Common myeloid progenitor, CD34-positive (primary cell): ENCODE results near the gene TADA2B.

ENCODE experiments used
- CTCF ChIA-PET: fragments of 350-600 bp; sonication (Branson Sonifier 250); formaldehyde crosslinking; loops from one replicate; lab custom pipeline; 2021; ENCODE audit warnings: antibody characterized with exemption; lab: Charles Lee
- POLR2A ChIA-PET: fragments of 350-600 bp; sonication (Branson Sonifier 250); formaldehyde crosslinking; loops from one replicate; lab custom pipeline; 2021; ENCODE audit warnings: antibody characterized with exemption; lab: Charles Lee
- DNase-seq, 3 donors: peaks; one replicate each; pipeline versions ENCODE4 v3.0.0 to v3.0.0-alpha.2; 2013
- H3K27ac ChIP-seq, 2 experiments: 1 replicate in 1 of 2; 2 replicates in 1 of 2; pipeline ENCODE4 v1.7.0; 2013; ENCODE audit warnings: inconsistent platforms in 2 of 2, low read length in 2 of 2, mild to moderate bottlenecking in 2 of 2, low read depth in 1 of 2, moderate library complexity in 1 of 2; ENCODE audit not compliant: severe bottlenecking in 2 of 2, insufficient read depth in 1 of 2, poor library complexity in 1 of 2
- H3K27me3 ChIP-seq, 5 experiments: replicated peaks in 2 of 5; 1 replicate in 3 of 5; 2 replicates in 2 of 5; pipeline versions ENCODE4 v1.6.1 to v1.7.0; 2013; ENCODE audit warnings: low read length in 4 of 5, mild to moderate bottlenecking in 2 of 5, moderate library complexity in 2 of 5, inconsistent platforms in 1 of 5; ENCODE audit not compliant: insufficient read depth in 5 of 5, control insufficient read depth in 4 of 5
- H3K36me3 ChIP-seq, 4 experiments: 1 replicate in 2 of 4; 2 replicates in 2 of 4; pipeline versions ENCODE4 v1.6.1 to v1.7.0; 2013; ENCODE audit warnings: low read length in 3 of 4, control low read depth in 1 of 4, mild to moderate bottlenecking in 1 of 4; ENCODE audit not compliant: control insufficient read depth in 4 of 4, insufficient read depth in 4 of 4
- H3K4me1 ChIP-seq, 4 experiments: 1 replicate in 3 of 4; 2 replicates in 1 of 4; pipeline versions ENCODE4 v1.6.1 to v1.7.1; 2013; ENCODE audit warnings: low read length in 3 of 4, mild to moderate bottlenecking in 3 of 4, control low read depth in 1 of 4, inconsistent platforms in 1 of 4, moderate library complexity in 1 of 4; ENCODE audit not compliant: control insufficient read depth in 4 of 4, insufficient read depth in 4 of 4; ENCODE audit errors: control extremely low read depth in 1 of 4
- H3K4me3 ChIP-seq, 7 experiments: 1 replicate in 4 of 7; 2 replicates in 3 of 7; pipeline versions ENCODE4 v1.5.1 to v1.7.0; 2013; ENCODE audit warnings: mild to moderate bottlenecking in 7 of 7, low read length in 6 of 7, moderate library complexity in 6 of 7, inconsistent platforms in 2 of 7, low read depth in 2 of 7, control low read depth in 1 of 7; ENCODE audit not compliant: insufficient read depth in 4 of 7, control insufficient read depth in 1 of 7; ENCODE audit errors: extremely low read depth in 1 of 7
- H3K9me3 ChIP-seq, 5 experiments: 1 replicate in 4 of 5; 2 replicates in 1 of 5; pipeline versions ENCODE4 v1.6.1 to v1.7.1; 2013; ENCODE audit warnings: low read length in 4 of 5, mild to moderate bottlenecking in 2 of 5, inconsistent platforms in 1 of 5, low read depth in 1 of 5, moderate library complexity in 1 of 5; ENCODE audit not compliant: control insufficient read depth in 4 of 5, insufficient read depth in 2 of 5; ENCODE audit errors: control extremely low read depth in 1 of 5
- WGBS: methylation state at CpG from one replicate; pipeline ENCODE4 v1.1.5; 2013; ENCODE audit not compliant: insufficient coverage; 5-methylcytosine and 5-hydroxymethylcytosine counted together

Gene TADA2B

GRCh38 chr4:7055990-7056325 is 12.8 kb downstream of the TADA2B start:
- H3K27ac ChIP-seq = no peak overlapping the region
- peaks cover 0 to 75% (median 22%) of the 10 kb centered on the region in 5 experiments for H3K27me3 ChIP-seq
- peaks cover 0 to 35% (median 22%) of the 10 kb centered on the region in 4 experiments for H3K36me3 ChIP-seq
- DNase-seq = no peak
- no peaks in the 10 kb centered on the region for H3K9me3 ChIP-seq
- no peak overlapping the region for H3K4me3 ChIP-seq
- ChIA-PET CTCF (interaction anchor here (1.8 to 4.4 kb wide), 2 partner anchors 10 to 13 kb away, joined by 11 to 23 read pairs; partner anchors contain the start of genes GRPEL1 and TADA2B), POLR2A (no interaction called here)
- H3K4me1 ChIP-seq = peaks cover 0 to 25% (median 17%) of the 10 kb centered on the region in 4 experiments
- 96% methylated on average over 10 of the region's 10 CpGs for WGBS

- no peak overlapping the region for H3K27ac ChIP-seq
- peaks cover 7 to 60% (median 46%) of the 10 kb centered on the region in 4 experiments for H3K36me3 ChIP-seq
- peaks cover 0 to 7% (median 3%) of the 10 kb centered on the region in 4 experiments for H3K4me1 ChIP-seq
- no peaks in the 10 kb centered on the region for H3K9me3 ChIP-seq
- 100% methylated on average over 1 of the region's 3 CpGs for WGBS
- POLR2A ChIA-PET = no interaction called here
- DNase-seq = no peak
- CTCF ChIA-PET = interaction anchor here (1.3 to 1.9 kb wide), 3 partner anchors 8 to 18 kb away, joined by 3 to 5 read pairs (median 5); partner anchors contain the start of gene TADA2B
- peaks cover 0 to 76% (median 22%) of the 10 kb centered on the region in 5 experiments for H3K27me3 ChIP-seq
- H3K4me3 ChIP-seq = no peak overlapping the region
Measured at GRCh38 chr4:7058792-7059191, 15.6 kb downstream of the TADA2B start.

- POLR2A ChIA-PET = no interaction called here
Measured at GRCh38 chr4:7059662-7060061, 16.5 kb downstream of the TADA2B start.

GRCh38 chr4:7060346-7061150 is 17.4 kb downstream of the TADA2B start:
- no peak overlapping the region for H3K27ac ChIP-seq
- peaks cover 9 to 65% (median 48%) of the 10 kb centered on the region in 4 experiments for H3K36me3 ChIP-seq
- peaks cover 0 to 62% (median 14%) of the 10 kb centered on the region in 5 experiments for H3K27me3 ChIP-seq
- DNase-seq = no peak
- WGBS = 98% methylated on average over 18 of the region's 20 CpGs
- no peak overlapping the region for H3K4me3 ChIP-seq
- CTCF ChIA-PET = interaction anchor here (0.6 to 2.4 kb wide), 3 partner anchors 7 to 15 kb away, joined by 3 to 7 read pairs (median 4); no protein-coding TSS in a partner anchor
- H3K9me3 ChIP-seq = no peaks in the 10 kb centered on the region
- peaks cover 0 to 3% (median 1%) of the 10 kb centered on the region in 4 experiments for H3K4me1 ChIP-seq
- POLR2A ChIA-PET = no interaction called here

More at GRCh38 chr4:7059662-7060061, 16.5 kb downstream of the TADA2B start:
- DNase-seq = peak in 1 of 3 donors; percentile 24
- Histone ChIP-seq H3K4me3 (no peak overlapping the region), H3K27me3 (peaks cover 0 to 69% (median 21%) of the 10 kb centered on the region in 5 experiments), H3K27ac (no peak overlapping the region), H3K4me1 (peaks cover 0 to 3% (median 0%) of the 10 kb centered on the region in 4 experiments), H3K9me3 (no peaks in the 10 kb centered on the region), H3K36me3 (peaks cover 9 to 67% (median 46%) of the 10 kb centered on the region in 4 experiments)
- CTCF ChIA-PET = interaction anchor here (1.3 to 1.9 kb wide), 3 partner anchors 9 to 19 kb away, joined by 3 to 5 read pairs (median 5); partner anchors contain the start of gene TADA2B
- 79% methylated on average over 6 of the region's 11 CpGs for WGBS

GRCh38 chr4:7061815-7062214 is 18.6 kb downstream of the TADA2B start:
- Histone ChIP-seq H3K36me3 (peaks cover 9 to 54% (median 44%) of the 10 kb centered on the region in 4 experiments), H3K4me3 (no peak overlapping the region), H3K4me1 (peaks cover 2 to 11% (median 5%) of the 10 kb centered on the region in 4 experiments), H3K9me3 (no peaks in the 10 kb centered on the region), H3K27me3 (peaks cover 0 to 53% (median 10%) of the 10 kb centered on the region in 5 experiments), H3K27ac (no peak overlapping the region)
- POLR2A ChIA-PET = no interaction called here
- DNase-seq = no peak
- CTCF ChIA-PET = interaction anchor here (1.0 to 2.4 kb wide), 4 partner anchors 8 to 17 kb away, joined by 3 to 7 read pairs (median 6); no protein-coding TSS in a partner anchor
- WGBS = 100% methylated on average over 4 of the region's 6 CpGs

- ChIA-PET CTCF (interaction anchor here (0.6 to 2.4 kb wide), 7 partner anchors 8 to 521 kb away, joined by 3 to 7 read pairs (median 4); no protein-coding TSS in a partner anchor), POLR2A (no interaction called here)
- H3K27ac ChIP-seq = no peak overlapping the region
- DNase-seq = no peak
- peaks cover 0 to 45% (median 7%) of the 10 kb centered on the region in 5 experiments for H3K27me3 ChIP-seq
- no peaks in the 10 kb centered on the region for H3K9me3 ChIP-seq
- 97% methylated on average over 4 of the region's 4 CpGs for WGBS
- peaks cover 5 to 21% (median 15%) of the 10 kb centered on the region in 4 experiments for H3K4me1 ChIP-seq
- H3K4me3 ChIP-seq = no peak overlapping the region
- H3K36me3 ChIP-seq = peaks cover 9 to 54% (median 44%) of the 10 kb centered on the region in 4 experiments
Measured at GRCh38 chr4:7062816-7063215, 19.6 kb downstream of the TADA2B start.
